HG02678 (cell line): ENCODE data around the gene EHBP1L1.

Source experiments
- ATAC-seq: cut with Tn5 transposase; IDR thresholded peaks from one replicate; pipeline ENCODE4 v1.9.1; 2021; ENCODE audit warnings: mild to moderate bottlenecking, moderate library complexity; ENCODE audit not compliant: unreplicated experiment

The EHBP1L1 gene

DNA sequence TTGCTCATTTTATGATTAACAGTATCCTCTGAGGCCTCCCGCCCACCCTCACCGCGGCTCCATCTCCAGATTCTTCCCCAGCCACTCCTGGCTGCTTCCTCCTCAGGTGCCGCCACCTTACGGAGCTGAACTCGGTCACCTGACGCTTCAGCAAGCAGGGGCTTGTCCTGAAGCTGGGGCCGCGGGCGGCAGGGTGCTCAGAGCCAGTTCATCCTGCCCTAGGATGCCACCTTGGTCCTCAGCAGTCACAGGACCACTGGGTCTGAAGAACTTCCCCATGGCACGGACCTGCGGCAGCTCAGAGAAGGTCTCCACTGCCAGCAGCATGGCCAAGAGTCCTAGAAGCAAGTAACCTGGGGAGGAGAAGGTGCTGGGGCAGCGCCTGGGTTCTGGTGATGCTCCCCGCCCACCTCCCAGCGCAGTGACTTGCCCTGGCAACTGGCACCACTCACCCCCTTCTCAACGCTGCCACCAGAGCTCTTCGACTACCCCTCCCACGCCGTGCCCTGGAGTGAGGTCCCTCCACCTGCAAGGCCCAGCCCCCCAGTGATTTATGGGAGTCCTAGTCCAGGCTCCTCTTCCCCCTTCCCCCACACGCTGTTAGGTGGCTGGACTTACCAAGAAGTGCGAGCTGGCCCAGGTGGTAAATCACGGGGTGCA is 17.1 kb downstream of the EHBP1L1 start:
- no peak for ATAC-seq

GRCh38 chr11:65593518-65594414 is 17.9 kb downstream of the EHBP1L1 start:
- no peak for ATAC-seq

- no peak for ATAC-seq
Observed at GRCh38 chr11:65595131-65595530, 19.3 kb downstream of the EHBP1L1 start.

- ATAC-seq = no peak
Observed at GRCh38 chr11:65595543-65596281, 19.9 kb downstream of the EHBP1L1 start, which contains the start of gene KCNK7. KCNK7 (minus strand) TSS chr11:65595800; CDS start chr11:65595772, 28 bp downstream.

DNA sequence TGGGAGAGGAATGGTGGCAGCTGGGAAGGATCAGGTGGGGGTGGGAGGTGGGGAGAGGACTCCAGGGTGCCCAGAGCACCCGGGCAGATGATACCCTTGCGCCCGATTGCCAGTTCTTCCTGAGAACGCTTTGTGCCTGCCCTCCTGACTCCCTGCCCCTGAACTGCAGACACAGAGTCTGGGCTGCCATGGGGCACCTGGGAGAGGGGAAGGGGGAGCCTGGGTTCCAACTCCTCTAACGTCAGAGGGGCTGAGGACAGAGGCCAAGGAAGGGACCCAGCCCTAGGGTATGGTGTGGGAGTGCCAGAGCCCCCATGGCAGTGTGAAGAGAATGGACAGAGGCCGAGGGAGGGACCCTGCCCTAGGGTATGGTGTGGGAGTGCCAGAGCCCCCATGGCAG is 20.7 kb downstream of the EHBP1L1 start:
- ATAC-seq = no peak

DNA sequence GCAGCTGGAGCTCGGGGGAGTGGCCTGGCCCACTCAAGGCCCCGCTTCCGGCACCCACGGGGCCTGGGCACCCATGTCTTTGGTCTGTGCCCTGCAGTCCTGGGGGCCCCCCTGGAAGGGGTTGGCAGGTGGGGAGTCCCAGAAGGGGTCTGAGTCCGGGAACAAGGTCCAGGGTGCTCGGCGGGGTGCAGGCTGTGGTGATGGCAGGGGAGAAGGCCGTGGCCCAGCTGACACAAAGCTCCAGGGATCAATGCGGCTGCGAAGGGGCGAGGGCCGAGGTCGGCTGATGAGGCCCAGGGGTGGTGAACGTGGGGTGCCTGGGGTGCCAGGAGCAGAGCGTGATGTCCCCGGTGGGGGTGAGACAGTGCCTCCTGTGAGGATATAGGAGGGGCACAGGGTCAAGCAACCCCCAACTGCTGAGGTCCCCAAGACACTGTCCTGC is 22.4 kb downstream of the EHBP1L1 start:
- ATAC-seq = no peak

GRCh38 chr11:65599216-65599954 is 23.5 kb downstream of the EHBP1L1 start:
- no peak for ATAC-seq

- ATAC-seq = no peak
Observed at GRCh38 chr11:65599955-65600246, 24.0 kb downstream of the EHBP1L1 start.

DNA sequence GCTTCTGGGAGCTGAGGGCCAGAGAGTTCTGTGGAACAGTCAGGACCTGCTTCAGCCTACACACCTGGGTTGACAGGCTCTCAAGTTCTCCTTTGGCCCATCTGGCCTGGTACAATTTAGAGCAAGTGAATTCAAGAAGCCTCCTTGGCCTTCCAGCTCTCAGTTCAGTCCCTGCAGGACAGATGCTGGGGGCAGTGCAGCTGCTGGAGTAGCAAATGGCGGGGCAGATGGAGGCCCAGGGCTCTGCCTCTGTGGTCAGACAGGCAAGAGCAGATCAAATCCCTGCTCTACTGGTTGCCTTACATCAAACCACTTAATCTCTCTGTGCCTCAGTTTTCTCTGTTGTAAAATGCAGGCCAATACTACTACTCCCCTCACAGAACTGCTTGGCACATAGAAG is 28.4 kb downstream of the EHBP1L1 start:
- no peak for ATAC-seq

DNA sequence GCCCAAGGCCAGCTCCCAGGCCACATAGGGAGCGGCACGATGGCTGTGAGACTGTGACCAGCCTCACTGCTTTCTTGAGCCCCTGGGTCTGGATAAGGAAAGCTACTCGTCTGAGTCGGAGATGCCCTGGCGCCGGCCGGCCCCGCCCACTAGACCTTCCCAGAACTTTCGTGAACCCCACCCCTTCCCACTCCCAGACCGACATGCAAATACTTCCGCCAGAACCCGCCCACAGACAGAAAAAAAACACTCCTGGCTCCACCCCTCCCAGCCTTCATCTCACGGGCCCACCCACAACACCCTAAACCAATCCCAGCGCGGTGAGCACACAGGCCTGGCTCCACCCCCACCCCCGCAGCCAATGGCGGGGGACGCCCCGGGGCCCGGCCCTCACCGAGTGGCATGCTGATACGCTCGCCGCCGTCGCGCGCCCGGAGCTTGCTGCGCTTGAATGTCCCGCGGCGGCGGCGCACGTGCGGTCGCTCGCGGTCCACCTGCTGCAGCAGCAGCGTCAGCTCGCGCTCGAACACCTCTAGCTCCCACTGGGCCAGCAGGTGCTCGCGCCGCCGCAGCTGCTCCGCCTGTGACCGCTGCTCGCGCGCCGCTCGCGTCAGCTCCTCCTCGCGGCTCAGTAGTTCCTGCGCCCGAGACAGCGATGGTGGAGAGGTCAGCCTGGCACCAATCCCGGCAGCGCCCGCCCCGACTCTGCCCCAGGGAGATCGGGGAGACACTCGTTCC is 31.2 kb downstream of the EHBP1L1 start:
- no peak for ATAC-seq

GRCh38 chr11:65607614-65608426 is 32.0 kb downstream of the EHBP1L1 start:
- no peak for ATAC-seq

- no peak for ATAC-seq
Observed at GRCh38 chr11:65609229-65609628, 33.4 kb downstream of the EHBP1L1 start.

GRCh38 chr11:65609665-65610064 is 33.8 kb downstream of the EHBP1L1 start:
- ATAC-seq = no peak

DNA sequence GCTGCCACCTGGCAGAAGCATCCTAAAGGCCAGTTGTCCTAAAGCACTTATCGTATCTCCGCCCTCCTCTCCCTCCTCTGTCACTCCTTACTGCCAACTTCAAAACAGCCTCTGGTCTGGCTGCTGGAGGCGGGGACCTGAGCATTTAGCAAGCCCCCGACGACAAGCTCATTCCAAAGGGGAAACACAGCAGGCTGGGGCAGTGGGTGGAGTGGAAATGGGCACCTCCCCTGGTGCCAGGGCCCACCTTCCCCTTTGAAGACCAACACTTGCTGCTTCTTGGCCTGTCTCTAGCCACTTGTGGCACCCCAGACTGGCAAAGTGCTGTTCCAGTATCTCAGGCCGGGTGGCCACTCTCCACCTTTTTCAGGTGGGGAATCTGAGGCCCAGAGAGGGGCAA is 34.6 kb downstream of the EHBP1L1 start:
- ATAC-seq = no peak

GRCh38 chr11:65611028-65611757 is 35.3 kb downstream of the EHBP1L1 start:
- no peak for ATAC-seq

DNA sequence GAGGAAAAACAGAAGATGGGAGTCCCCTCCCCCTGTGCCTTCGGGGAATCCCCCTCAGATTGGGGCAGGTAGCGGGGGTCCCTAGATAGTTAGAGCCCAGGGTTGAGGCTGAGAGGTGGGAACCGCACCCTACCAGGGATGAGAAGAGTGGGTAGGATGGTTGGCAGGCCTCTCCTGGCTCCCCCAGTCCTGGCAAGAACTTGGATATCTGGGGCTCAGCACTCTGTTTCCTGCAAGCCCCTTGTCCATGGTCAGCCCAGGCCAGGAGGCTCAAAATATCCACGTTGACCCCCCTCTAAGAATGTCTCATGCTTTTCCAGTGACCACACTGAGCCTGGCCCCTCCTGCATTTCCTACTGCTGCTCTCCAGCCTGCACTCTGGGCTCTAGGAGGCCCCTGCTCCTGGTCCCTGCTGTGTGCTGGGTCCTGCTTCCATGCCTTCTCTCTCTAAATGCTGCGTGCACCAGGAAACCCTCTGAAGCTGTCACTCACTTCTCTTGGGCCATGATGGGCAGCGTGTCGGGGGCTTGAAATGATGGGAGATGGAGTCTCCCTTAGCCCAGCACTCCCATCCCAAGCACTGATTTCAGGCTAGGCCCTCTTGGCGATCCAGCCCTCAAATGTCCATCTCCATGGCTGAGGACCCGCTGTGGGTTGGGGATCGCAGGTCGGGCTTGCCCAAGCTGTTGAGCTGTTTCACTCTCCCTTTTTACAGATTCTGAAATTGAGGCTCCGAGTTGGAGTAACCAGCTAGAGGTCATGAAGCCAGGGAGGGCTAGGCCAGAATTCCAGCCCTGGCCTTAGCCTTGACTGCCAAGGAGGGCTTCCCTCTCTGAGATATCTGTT is 36.1 kb downstream of the EHBP1L1 start:
- no peak for ATAC-seq

- no peak for ATAC-seq
Observed at GRCh38 chr11:65612691-65613090, 36.8 kb downstream of the EHBP1L1 start.
